B cell (primary cell): ENCODE results near the gene REV1. TPM values are rescaled to one million over a fixed set of nuclear protein-coding genes. Genes with fewer than 3 reads are reported as not detected.

Source experiments
- ATAC-seq: fragments of 200-7000 bp; cut with Tn5 transposase; one replicate; pipeline ENCODE4 v1.10.0; 2021; ENCODE audit warnings: low read depth, mild to moderate bottlenecking, moderate number of reproducible peaks, moderate library complexity
- CTCF ChIA-PET: fragments of 350-600 bp; sonication (Branson Sonifier 250); formaldehyde crosslinking; loops from one replicate; lab custom pipeline; 2021; ENCODE audit warnings: antibody characterized with exemption, inconsistent platforms; lab: Charles Lee
- POLR2A ChIA-PET: fragments of 350-600 bp; sonication (Branson Sonifier 250); formaldehyde crosslinking; loops from one replicate; lab custom pipeline; 2021; ENCODE audit warnings: antibody characterized with exemption; lab: Charles Lee
- DNase-seq: peaks from one replicate; pipeline ENCODE4 v3.0.0; 2013
- H2AFZ ChIP-seq: 2 replicates; pipeline ENCODE4 v1.6.1; 2012; ENCODE audit warnings: mild to moderate bottlenecking, low read depth, low read length; ENCODE audit not compliant: insufficient read depth, poor library complexity, severe bottlenecking
- H3K27ac ChIP-seq, 2 donors: 1 replicate in 1 of 2; 2 replicates in 1 of 2; pipeline ENCODE4 v1.5.1; 2012 to 2013; ENCODE audit warnings: low read length in 2 of 2, mild to moderate bottlenecking in 2 of 2, moderate library complexity in 1 of 2
- H3K27me3 ChIP-seq, 4 experiments: fragments of 200-600 bp in 1 of 4; sonication (generic) in 1 of 4; replicated peaks in 1 of 4; 1 replicate in 2 of 4; 2 replicates in 2 of 4; pipeline versions ENCODE4 v1.6.1 to v1.7.0; 2013 to 2016; ENCODE audit warnings: low read length in 3 of 4, mild to moderate bottlenecking in 2 of 4, mixed read lengths in 1 of 4, moderate library complexity in 1 of 4; ENCODE audit not compliant: insufficient read depth in 4 of 4, control insufficient read depth in 3 of 4; ENCODE audit errors: control extremely low read depth in 1 of 4
- H3K36me3 ChIP-seq, 2 experiments: replicated peaks in 1 of 2; 1 replicate in 1 of 2; 2 replicates in 1 of 2; pipeline versions ENCODE4 v1.6.1 to v1.7.1; 2013; ENCODE audit warnings: low read length in 1 of 2; ENCODE audit not compliant: insufficient read depth in 2 of 2, control insufficient read depth in 1 of 2; ENCODE audit errors: control extremely low read depth in 1 of 2, extremely low read depth in 1 of 2
- H3K4me1 ChIP-seq, 2 donors: fragments of 200-600 bp in 1 of 2; sonication (generic) in 1 of 2; 1 replicate in 1 of 2; 2 replicates in 1 of 2; pipeline versions ENCODE4 v1.5.1 to v1.6.1; 2013 to 2017; ENCODE audit warnings: low read length in 2 of 2; ENCODE audit not compliant: control insufficient read depth in 2 of 2, insufficient read depth in 2 of 2
- H3K4me2 ChIP-seq: replicated peaks from 2 replicates; pipeline ENCODE3; 2012; ENCODE audit warnings: mild to moderate bottlenecking, low read depth, low read length; ENCODE audit not compliant: poor library complexity, severe bottlenecking
- H3K4me3 ChIP-seq, 5 experiments: fragments of 200-600 bp in 1 of 5; sonication (generic) in 1 of 5; 1 replicate in 3 of 5; 2 replicates in 2 of 5; pipeline versions ENCODE4 v1.5.1 to v1.7.0; 2011 to 2016; ENCODE audit warnings: low read length in 4 of 5, mild to moderate bottlenecking in 4 of 5, low read depth in 2 of 5, control low read depth in 1 of 5, moderate library complexity in 1 of 5; ENCODE audit not compliant: insufficient read depth in 1 of 5; ENCODE audit errors: control extremely low read depth in 1 of 5, extremely low read depth in 1 of 5
- H3K79me2 ChIP-seq: fragments of 200-600 bp; sonication (generic); one replicate; pipeline ENCODE4 v1.6.0; 2016; ENCODE audit warnings: low read length; ENCODE audit not compliant: control insufficient read depth, insufficient read depth
- H3K9ac ChIP-seq: fragments of 200-600 bp; sonication (generic); 2 replicates; pipeline ENCODE4 v1.6.1; 2017; ENCODE audit warnings: mild to moderate bottlenecking, low read length, moderate library complexity
- H3K9me3 ChIP-seq, 3 donors: one replicate each; pipeline versions ENCODE4 v1.6.1 to v1.7.1; 2013; ENCODE audit warnings: low read length in 2 of 3; ENCODE audit not compliant: control insufficient read depth in 2 of 3, insufficient read depth in 1 of 3; ENCODE audit errors: control extremely low read depth in 1 of 3
- H4K20me1 ChIP-seq: 2 replicates; pipeline ENCODE4 v1.6.0; 2012; ENCODE audit warnings: mild to moderate bottlenecking, low read length; ENCODE audit not compliant: insufficient read depth, control insufficient read depth, poor library complexity, severe bottlenecking
- H3K27ac Mint-ChIP-seq: one replicate; pipeline ENCODE4 v1.8.0; 2021; ENCODE audit warnings: mixed read lengths
- H3K27me3 Mint-ChIP-seq: one replicate; pipeline ENCODE4 v1.8.0; 2021; ENCODE audit warnings: mixed read lengths
- H3K4me1 Mint-ChIP-seq: one replicate; pipeline ENCODE4 v1.8.0; 2021; ENCODE audit warnings: mixed read lengths
- H3K4me3 Mint-ChIP-seq: one replicate; pipeline ENCODE4 v1.8.0; 2021; ENCODE audit warnings: mixed read lengths
- H3K9me3 Mint-ChIP-seq: one replicate; pipeline ENCODE4 v1.8.0; 2022; ENCODE audit warnings: mixed read lengths; ENCODE audit not compliant: insufficient read depth
- CTCF ChIP-seq: fragments of 200-600 bp; IDR thresholded peaks from one replicate; pipeline ENCODE4 v1.8.0; 2022; ENCODE audit warnings: antibody characterized with exemption, mild to moderate bottlenecking
- EZH2 ChIP-seq: IDR thresholded peaks from 2 replicates; pipeline ENCODE4 v1.6.1; 2012; ENCODE audit warnings: borderline replicate concordance, low read depth, mild to moderate bottlenecking, moderate library complexity, low read length; ENCODE audit not compliant: insufficient read depth, poor library complexity, severe bottlenecking
- WGBS: methylation state at CpG from one replicate; pipeline ENCODE4 v1.1.5; 2013; ENCODE audit warnings: missing lambda C conversion rate; ENCODE audit not compliant: insufficient coverage; 5-methylcytosine and 5-hydroxymethylcytosine counted together
- intact Hi-C: fragments of 100-400 bp; cut with micrococcal nuclease; formaldehyde crosslinking; loops from one replicate; pipeline ENCODE4 v1.10.0; 2022
- polyA plus RNA-seq: library from polyadenylated mRNA; depleted of rRNA; stranded (reverse); fragments of >200 nt; gene quantifications from 2 replicates; pipeline ENCODE4 v1.2.3, GENCODE V29; 2012
- total RNA-seq, 2 donors: library from RNA; stranded (reverse); fragments of 120-200 nt in 1 of 2; gene quantifications; 1 replicate in 1 of 2; 2 replicates in 1 of 2; pipeline versions ENCODE4 v1.2.3 to v1.2.4, GENCODE V29; 2013 to 2022

The REV1 gene
- total and polyA plus RNA-seq, 2 donors (not counting 1 experiment from before 2014, with no cell fraction given), result 25.4 to 70.5 TPM

DNA sequence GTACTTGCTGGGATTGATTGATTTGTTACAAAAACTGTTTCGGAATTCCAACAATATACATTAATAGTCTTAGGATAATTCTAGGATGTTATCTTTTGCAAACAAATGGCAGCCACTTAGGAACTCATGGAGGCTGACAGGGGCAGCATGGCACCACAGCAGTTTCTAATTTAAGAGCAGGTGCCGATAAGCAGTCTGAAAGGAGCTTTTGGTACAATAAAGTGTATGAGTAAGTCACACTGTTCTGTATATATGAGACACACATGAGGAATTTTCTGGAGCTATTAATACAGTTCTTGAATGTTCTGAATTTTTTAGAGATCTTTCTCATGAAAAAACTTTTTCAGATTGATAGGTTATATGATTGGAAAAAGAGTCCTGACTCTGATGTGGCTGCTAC lies 100.4 kb downstream of the REV1 start:
- Histone ChIP-seq H3K27ac (no peak overlapping the region), H3K27me3 (no peaks in the 10 kb centered on the region), H3K4me3 (no peak overlapping the region), H3K4me1 (no peaks in the 10 kb centered on the region), H3K9ac (no peak overlapping the region), H3K79me2 (peaks cover 3% of the 10 kb centered on the region), H3K36me3 (peaks cover 6 to 46% of the 10 kb centered on the region in 2 experiments), H2AFZ (no peak overlapping the region), H3K4me2 (no peak overlapping the region), H3K9me3 (no peaks in the 10 kb centered on the region), H4K20me1 (no peaks in the 10 kb centered on the region)
- Mint-ChIP-seq H3K4me1 (no peaks in the 10 kb centered on the region), H3K9me3 (no peaks in the 10 kb centered on the region), H3K27me3 (no peaks in the 10 kb centered on the region), H3K4me3 (no peak overlapping the region), H3K27ac (no peak overlapping the region)
- CTCF ChIA-PET, result interaction anchor here (0.6 kb wide), 1 partner anchor 14 kb away, joined by 4 read pairs; no protein-coding TSS in a partner anchor
- no CpG with 5 or more reads among the region's 2 CpGs for whole genome bisulfite sequencing
- DNase-seq (no peak), ATAC-seq (no peak)
- intact Hi-C loops, result no loop called here
- POLR2A ChIA-PET, result no interaction called here
- no peak for TF ChIP-seq CTCF
- no peak for TF ChIP-seq EZH2

DNA sequence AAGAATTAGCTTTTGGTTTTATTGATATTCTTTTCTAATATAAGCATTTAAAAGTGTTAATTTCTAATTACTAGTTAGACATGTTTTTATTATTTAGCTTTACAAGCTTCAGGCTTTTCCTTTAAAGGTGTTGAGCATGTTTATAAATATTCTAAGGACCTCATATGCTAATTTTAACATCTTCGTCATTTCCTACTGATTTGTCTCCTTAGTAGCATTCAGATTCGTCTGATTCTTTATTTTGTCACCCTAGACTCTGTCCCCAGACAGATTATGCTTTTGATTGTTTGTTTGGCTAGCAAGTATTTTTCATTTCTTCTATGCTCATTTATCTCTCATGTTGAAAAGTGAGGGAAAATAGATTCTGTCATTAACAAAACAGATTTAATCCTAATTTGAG lies 100.9 kb downstream of the REV1 start:
- ChIA-PET POLR2A (no interaction called here), CTCF (no interaction called here)
- Histone ChIP-seq H3K9ac (no peak overlapping the region), H3K9me3 (no peaks in the 10 kb centered on the region), H3K36me3 (peaks cover 6 to 44% of the 10 kb centered on the region in 2 experiments), H3K79me2 (peaks cover 3% of the 10 kb centered on the region), H2AFZ (no peak overlapping the region), H3K4me2 (no peak overlapping the region), H3K4me1 (no peaks in the 10 kb centered on the region), H3K27me3 (no peaks in the 10 kb centered on the region), H3K27ac (no peak overlapping the region), H4K20me1 (no peaks in the 10 kb centered on the region), H3K4me3 (no peak overlapping the region)
- TF ChIP-seq CTCF (no peak), EZH2 (no peak)
- DNase-seq (no peak), ATAC-seq (no peak)
- intact Hi-C loops, result no loop called here
- Mint-ChIP-seq H3K27ac (no peak overlapping the region), H3K27me3 (no peaks in the 10 kb centered on the region), H3K4me1 (no peaks in the 10 kb centered on the region), H3K9me3 (no peaks in the 10 kb centered on the region), H3K4me3 (no peak overlapping the region)
- WGBS, result no CpG with 5 or more reads among the region's 2 CpGs
